GM12873 (cell line): ENCODE data around the gene DTD1.
A peak's percentile ranks its signal among the peaks of the same experiment; 100 is the strongest.

Experiments used
- TF ChIP-seq, protein P1 (sequence below): IDR thresholded peaks from 2 replicates; pipeline ENCODE4 v1.5.1; 2012; ENCODE audit warnings: low read depth, mild to moderate bottlenecking, moderate library complexity, low read length, control low read depth; ENCODE audit not compliant: insufficient read depth; ENCODE audit errors: missing control alignments

DTD1 gene

DNA sequence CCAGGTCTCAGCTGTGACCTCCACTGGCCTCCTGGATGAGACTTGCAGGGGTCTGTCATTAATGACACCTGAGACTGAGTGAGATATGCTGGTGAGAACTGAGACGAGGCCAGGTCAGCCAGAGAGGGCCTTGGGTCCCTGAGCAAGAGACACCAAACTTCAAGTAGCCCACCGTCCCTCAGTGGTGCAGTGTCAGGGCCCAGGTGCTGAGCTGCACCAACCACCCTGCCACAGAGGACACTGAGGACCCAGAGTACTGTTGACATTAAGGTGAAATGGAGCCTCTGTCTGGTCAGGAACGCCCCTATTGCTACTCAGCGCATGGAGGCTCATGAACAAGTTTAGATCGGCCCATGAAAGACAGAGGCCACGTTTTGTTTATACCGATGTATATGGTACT is 161.7 kb downstream of the DTD1 start:
- TF ChIP-seq, protein P1, sequence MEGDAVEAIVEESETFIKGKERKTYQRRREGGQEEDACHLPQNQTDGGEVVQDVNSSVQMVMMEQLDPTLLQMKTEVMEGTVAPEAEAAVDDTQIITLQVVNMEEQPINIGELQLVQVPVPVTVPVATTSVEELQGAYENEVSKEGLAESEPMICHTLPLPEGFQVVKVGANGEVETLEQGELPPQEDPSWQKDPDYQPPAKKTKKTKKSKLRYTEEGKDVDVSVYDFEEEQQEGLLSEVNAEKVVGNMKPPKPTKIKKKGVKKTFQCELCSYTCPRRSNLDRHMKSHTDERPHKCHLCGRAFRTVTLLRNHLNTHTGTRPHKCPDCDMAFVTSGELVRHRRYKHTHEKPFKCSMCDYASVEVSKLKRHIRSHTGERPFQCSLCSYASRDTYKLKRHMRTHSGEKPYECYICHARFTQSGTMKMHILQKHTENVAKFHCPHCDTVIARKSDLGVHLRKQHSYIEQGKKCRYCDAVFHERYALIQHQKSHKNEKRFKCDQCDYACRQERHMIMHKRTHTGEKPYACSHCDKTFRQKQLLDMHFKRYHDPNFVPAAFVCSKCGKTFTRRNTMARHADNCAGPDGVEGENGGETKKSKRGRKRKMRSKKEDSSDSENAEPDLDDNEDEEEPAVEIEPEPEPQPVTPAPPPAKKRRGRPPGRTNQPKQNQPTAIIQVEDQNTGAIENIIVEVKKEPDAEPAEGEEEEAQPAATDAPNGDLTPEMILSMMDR = no peak

DNA sequence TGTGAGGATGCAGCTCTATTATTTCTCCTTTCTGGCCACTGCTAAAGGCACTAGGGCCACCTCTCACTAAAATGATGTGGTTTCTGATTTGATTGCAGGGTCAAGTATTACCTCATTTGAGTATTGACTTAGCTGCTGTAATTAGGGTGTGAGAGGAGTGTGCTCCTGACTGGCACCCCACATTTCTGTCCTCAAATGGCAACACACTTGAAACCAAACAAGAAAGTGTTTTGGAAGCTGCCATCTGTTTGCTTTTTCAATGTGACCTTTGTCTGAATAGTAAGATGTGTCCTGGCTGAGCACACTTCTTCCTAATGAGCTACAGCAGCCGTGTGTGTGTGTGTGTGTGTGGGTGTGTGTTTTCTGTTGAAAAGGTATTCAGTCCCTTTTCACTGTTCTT is 162.9 kb downstream of the DTD1 start:
- TF ChIP-seq, protein P1 = no peak

DNA sequence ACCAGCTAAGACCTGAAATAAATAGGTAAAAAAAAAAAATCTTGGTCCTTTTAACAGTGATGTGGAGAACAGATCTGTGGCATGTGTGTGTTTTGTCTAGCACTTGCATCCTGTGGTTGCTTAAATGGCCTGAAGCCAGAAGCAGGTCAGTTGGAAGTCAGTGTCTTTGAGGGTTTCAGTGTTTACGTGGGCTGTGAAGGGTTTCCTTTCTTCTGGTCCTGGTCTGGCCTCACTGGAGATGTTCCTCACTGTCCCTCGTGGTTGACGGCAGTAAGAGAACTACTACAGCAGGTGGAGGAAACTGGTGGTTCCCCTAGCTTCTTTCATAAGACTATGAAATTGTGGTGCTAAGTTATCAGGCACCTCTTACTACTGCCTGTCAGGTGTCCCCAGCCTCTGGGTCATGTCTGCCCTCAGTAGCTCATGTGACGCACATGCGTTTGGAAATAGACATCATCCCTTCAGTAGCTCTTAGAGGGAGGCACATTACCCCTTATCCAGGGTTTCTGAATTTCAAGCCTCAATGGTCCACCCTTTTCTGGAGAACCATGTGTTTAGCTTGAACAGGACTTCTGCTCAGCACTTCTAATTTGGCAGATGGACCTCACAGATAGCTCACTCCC is 166.3 kb downstream of the DTD1 start:
- TF ChIP-seq, protein P1 = peak; percentile 36

DNA sequence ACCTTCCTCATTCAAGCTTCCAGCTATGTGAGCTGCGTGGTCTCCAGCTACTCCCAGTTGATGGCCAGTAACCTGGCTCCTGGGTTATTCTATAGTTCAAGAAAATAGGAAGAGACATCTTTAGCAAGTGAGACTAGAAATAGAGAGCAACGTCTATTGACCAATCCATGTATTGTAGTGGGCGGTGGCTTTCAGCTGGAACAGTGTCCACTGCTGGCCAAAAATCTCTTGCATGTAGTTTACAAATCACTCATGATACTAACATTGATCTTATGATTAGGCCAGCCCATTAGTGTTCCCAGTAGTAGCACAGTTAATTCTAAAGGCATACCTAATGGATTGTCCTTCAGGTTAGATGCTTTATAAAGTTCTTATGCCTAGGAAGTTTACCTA is 166.8 kb downstream of the DTD1 start:
- TF ChIP-seq, protein P1 = no peak

DNA sequence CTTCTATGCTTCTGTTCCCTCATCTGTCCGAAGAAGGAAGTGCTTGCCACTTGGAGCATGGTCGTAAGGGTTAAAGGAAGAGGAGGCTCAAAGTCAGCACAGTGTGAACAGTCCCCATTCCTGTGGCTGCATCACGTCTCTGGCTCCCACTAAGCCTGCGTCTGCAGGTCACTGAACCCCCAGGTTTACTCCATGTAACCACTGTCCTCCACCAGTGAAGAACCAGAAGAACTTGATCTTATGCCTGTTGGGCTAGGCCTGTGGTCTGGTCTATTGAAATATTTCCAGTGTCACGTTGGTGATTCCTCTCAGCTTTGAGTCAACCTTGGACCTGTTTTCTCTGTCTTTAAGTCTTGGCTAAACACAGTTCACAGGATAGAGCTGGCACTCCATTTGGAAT is 179.8 kb downstream of the DTD1 start:
- TF ChIP-seq, protein P1 = no peak

DNA sequence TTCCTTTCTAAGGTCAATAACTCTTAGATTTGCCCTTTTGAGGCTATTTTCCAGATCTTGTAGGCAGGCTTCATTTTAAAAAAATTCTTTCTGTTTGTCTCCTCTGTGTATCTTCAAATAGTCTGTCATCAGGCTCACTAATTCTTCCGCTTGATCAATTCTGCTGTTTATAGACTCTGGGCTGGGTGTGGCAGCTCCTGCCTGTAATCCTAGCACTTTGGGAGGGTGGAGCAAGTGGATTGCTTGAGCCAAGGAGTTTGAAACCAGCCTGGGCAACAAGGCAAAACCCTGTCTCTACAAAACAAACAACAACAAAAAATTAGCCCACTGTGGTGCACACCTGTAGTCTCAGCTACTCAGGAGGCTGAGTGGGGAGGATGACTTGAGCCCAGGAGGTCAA is 185.7 kb downstream of the DTD1 start:
- TF ChIP-seq, protein P1 = no peak

DNA sequence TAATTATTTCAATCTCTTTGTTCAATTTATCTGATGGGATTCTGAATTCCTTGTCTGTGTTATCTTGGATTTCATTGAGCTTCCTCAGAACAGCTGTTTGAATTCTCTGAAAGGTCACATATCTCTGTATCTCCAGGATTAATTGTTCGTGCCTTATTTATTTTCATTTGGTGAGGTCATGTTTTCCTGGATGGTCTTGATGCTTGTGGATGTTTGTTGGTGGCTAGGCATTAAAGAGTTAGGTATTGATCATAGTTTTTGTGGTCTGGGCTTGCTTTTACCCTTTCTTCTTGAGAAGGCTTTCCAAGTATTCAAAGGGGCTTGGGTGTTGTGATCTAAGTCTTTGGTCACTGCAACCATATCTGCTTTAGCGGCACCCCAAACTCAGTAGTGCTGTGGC is 186.4 kb downstream of the DTD1 start:
- TF ChIP-seq, protein P1 = no peak

DNA sequence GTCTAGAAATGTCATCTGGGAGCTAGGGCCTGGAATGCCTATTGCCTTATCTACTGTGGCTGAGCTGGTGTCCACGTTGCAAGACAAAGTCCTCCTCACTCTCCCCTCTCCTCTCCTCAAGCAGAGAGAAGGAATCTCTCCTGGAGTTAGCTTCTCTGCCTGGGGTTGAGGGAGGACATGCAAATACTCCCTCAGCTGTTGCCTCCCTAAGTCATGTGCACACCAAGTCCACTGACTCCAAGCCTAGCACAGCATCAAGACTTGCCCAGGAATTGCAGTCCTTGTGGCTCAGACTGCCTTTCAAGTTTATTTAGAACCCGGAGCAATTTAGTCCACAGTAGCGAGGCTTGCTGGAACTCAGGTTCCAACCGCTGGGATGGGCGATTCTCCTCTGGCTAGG is 187.8 kb downstream of the DTD1 start:
- TF ChIP-seq, protein P1 = no peak
